ENCODE data around the gene SEPTIN8.
"Not testable (repeated sequence)": the region's sequence is repeated elsewhere in the genome, so short reads cannot be mapped to it uniquely, and the experiment has no call there.

SEPTIN8 gene

GRCh38 chr5:132812123-132812765 lies 35.2 kb upstream of the SEPTIN8 start:
- no peak for DNase-seq (ENCODE audit: low spot score)

GRCh38 chr5:132810605-132811004 lies 33.6 kb upstream of the SEPTIN8 start:
- DNase-seq (ENCODE audit: low spot score), result no peak

- no peak for DNase-seq (ENCODE audit: low spot score)
Measured at GRCh38 chr5:132808866-132809265, 31.8 kb upstream of the SEPTIN8 start.

- no peak for DNase-seq (ENCODE audit: low spot score)
Measured at GRCh38 chr5:132808448-132808847, 31.4 kb upstream of the SEPTIN8 start.

GRCh38 chr5:132807163-132807838 lies 30.3 kb upstream of the SEPTIN8 start:
- no peak for DNase-seq (ENCODE audit: low spot score)

- not testable (repeated sequence) for DNase-seq (ENCODE audit: low spot score)
Measured at GRCh38 chr5:132806804-132807162, 29.7 kb upstream of the SEPTIN8 start.

- not testable (repeated sequence) for DNase-seq (ENCODE audit: low spot score)
Measured at GRCh38 chr5:132805872-132806271, 28.8 kb upstream of the SEPTIN8 start.

- not testable (repeated sequence) for DNase-seq (ENCODE audit: low spot score)
Measured at GRCh38 chr5:132804219-132804618, 27.2 kb upstream of the SEPTIN8 start.

- DNase-seq (ENCODE audit: low spot score), result not testable (repeated sequence)
Measured at GRCh38 chr5:132802685-132803066, 25.6 kb upstream of the SEPTIN8 start.

- no peak for DNase-seq (ENCODE audit: low spot score)
Measured at GRCh38 chr5:132802044-132802684, 25.1 kb upstream of the SEPTIN8 start.

GRCh38 chr5:132800545-132800944 lies 23.5 kb upstream of the SEPTIN8 start:
- DNase-seq (ENCODE audit: low spot score), result no peak

- no peak for DNase-seq (ENCODE audit: low spot score)
Measured at GRCh38 chr5:132799392-132799791, 22.4 kb upstream of the SEPTIN8 start.

GRCh38 chr5:132797651-132798050 lies 20.6 kb upstream of the SEPTIN8 start:
- DNase-seq (ENCODE audit: low spot score), result peak; percentile 66

GRCh38 chr5:132791026-132791425 lies 14.0 kb upstream of the SEPTIN8 start:
- DNase-seq (ENCODE audit: low spot score), result no peak

GRCh38 chr5:132790201-132790865 lies 13.3 kb upstream of the SEPTIN8 start:
- DNase-seq (ENCODE audit: low spot score), result no peak

- DNase-seq (ENCODE audit: low spot score), result no peak
Measured at GRCh38 chr5:132788990-132789886, 12.2 kb upstream of the SEPTIN8 start.

- no peak for DNase-seq (ENCODE audit: low spot score)
Measured at GRCh38 chr5:132788508-132788907, 11.5 kb upstream of the SEPTIN8 start.

- DNase-seq (ENCODE audit: low spot score), result peak; percentile 78
Measured at GRCh38 chr5:132787076-132787475, 10.0 kb upstream of the SEPTIN8 start.

- no peak for DNase-seq (ENCODE audit: low spot score)
Measured at GRCh38 chr5:132785864-132786263, 8.8 kb upstream of the SEPTIN8 start.

GRCh38 chr5:132785365-132785764 lies 8.3 kb upstream of the SEPTIN8 start:
- no peak for DNase-seq (ENCODE audit: low spot score)

- peak; percentile 50 for DNase-seq (ENCODE audit: low spot score)
Measured at GRCh38 chr5:132782101-132782500, 5.1 kb upstream of the SEPTIN8 start.

- DNase-seq (ENCODE audit: low spot score), result no peak
Measured at GRCh38 chr5:132781029-132781428, 4.0 kb upstream of the SEPTIN8 start.

Data from GM03348 (cell line).